GM23248 (cell line): ENCODE measurements around the gene MON2. TPM values are rescaled to one million over a fixed set of nuclear protein-coding genes. Genes with fewer than 3 reads are reported as not detected.

Experiments used
- DNase-seq: peaks from one replicate; pipeline ENCODE4 v3.0.0-alpha.2; 2015
- H2AFZ ChIP-seq: fragments of 200-600 bp; sonication (generic); 2 replicates; pipeline ENCODE4 v1.6.1; 2016; ENCODE audit warnings: antibody characterized with exemption
- H3F3A ChIP-seq: fragments of 200-600 bp; sonication (generic); 2 replicates; pipeline ENCODE4 v1.6.1; 2016; ENCODE audit warnings: mild to moderate bottlenecking, antibody characterized with exemption, mixed run types; ENCODE audit not compliant: insufficient read depth
- H3K27ac ChIP-seq: fragments of 200-600 bp; sonication (generic); 2 replicates; pipeline ENCODE4 v1.5.1; 2016; ENCODE audit warnings: mild to moderate bottlenecking
- H3K27me3 ChIP-seq: fragments of 200-600 bp; sonication (generic); replicated peaks from 2 replicates; pipeline ENCODE4 v1.6.1; 2016; ENCODE audit warnings: mild to moderate bottlenecking; ENCODE audit not compliant: insufficient read depth
- H3K36me3 ChIP-seq: fragments of 200-600 bp; sonication (generic); 2 replicates; pipeline ENCODE4 v1.6.1; 2016; ENCODE audit warnings: low read depth, mild to moderate bottlenecking
- H3K4me1 ChIP-seq: fragments of 200-600 bp; sonication (generic); 2 replicates; pipeline ENCODE4 v1.6.1; 2016; ENCODE audit warnings: mild to moderate bottlenecking; ENCODE audit not compliant: insufficient read depth
- H3K4me2 ChIP-seq: fragments of 200-600 bp; sonication (generic); one replicate; pipeline ENCODE4 v1.6.1; 2016; ENCODE audit warnings: mild to moderate bottlenecking; ENCODE audit not compliant: unreplicated experiment
- H3K4me3 ChIP-seq: fragments of 200-600 bp; sonication (generic); 2 replicates; pipeline ENCODE4 v1.5.1; 2016; ENCODE audit warnings: mild to moderate bottlenecking
- H3K79me2 ChIP-seq: fragments of 200-600 bp; sonication (generic); 2 replicates; pipeline ENCODE4 v1.6.1; 2016; ENCODE audit warnings: mild to moderate bottlenecking; ENCODE audit not compliant: insufficient read depth
- H3K9ac ChIP-seq: fragments of 200-600 bp; sonication (generic); 2 replicates; pipeline ENCODE4 v1.6.1; 2016; ENCODE audit warnings: mild to moderate bottlenecking
- H3K9me2 ChIP-seq: fragments of 200-600 bp; sonication (generic); 2 replicates; pipeline ENCODE4 v1.6.1; 2016; ENCODE audit warnings: mixed run types, mild to moderate bottlenecking, moderate library complexity; ENCODE audit not compliant: insufficient read depth
- H3K9me3 ChIP-seq: fragments of 200-600 bp; sonication (generic); one replicate; pipeline ENCODE4 v1.6.1; 2017; ENCODE audit warnings: low read depth
- H4K20me1 ChIP-seq: fragments of 200-600 bp; sonication (generic); 2 replicates; pipeline ENCODE4 v1.6.0; 2016; ENCODE audit not compliant: insufficient read depth
- EZH2 ChIP-seq: fragments of 200-600 bp; sonication (generic); IDR thresholded peaks from 2 replicates; pipeline ENCODE4 v1.6.1; 2018; ENCODE audit warnings: antibody characterized with exemption, mild to moderate bottlenecking; ENCODE audit not compliant: insufficient read depth, poor library complexity, severe bottlenecking
- EZH2phosphoT487 ChIP-seq: fragments of 200-600 bp; sonication (generic); IDR thresholded peaks from 2 replicates; pipeline ENCODE4 v1.6.1; 2018; ENCODE audit warnings: antibody characterized with exemption, moderate library complexity, mild to moderate bottlenecking, low read depth; ENCODE audit not compliant: insufficient read depth
- WGBS, 2 experiments: methylation state at CpG; one replicate each; pipeline ENCODE4 v1.1.6; 2015 to 2017; ENCODE audit warnings: low lambda C conversion rate in 2 of 2, low coverage in 1 of 2; ENCODE audit errors: missing lambda C conversion rate in 2 of 2; 5-methylcytosine and 5-hydroxymethylcytosine counted together
- in situ Hi-C: fragments of 300-500 bp; cut with MboI; formaldehyde crosslinking; loops from 2 replicates; pipeline ENCODE4 v1.15.0; 2020
- polyA plus RNA-seq: library from polyadenylated mRNA; unstranded; fragments of >200 nt; fragmentation: Nextera tagmentation; extraction: Ambion mirVana; gene quantifications from 2 replicates; pipeline ENCODE4 v1.2.1, GENCODE V29; 2016
- total RNA-seq: library from RNA; depleted of rRNA; stranded (reverse); fragments of >200 nt; shearing (Covaris generic); gene quantifications from 2 replicates; pipeline ENCODE4 v1.2.3, GENCODE V29; 2014

The MON2 gene
- total and polyA plus RNA-seq, 2 experiments from 2014 or later = 22.1 to 26.8 TPM

DNA sequence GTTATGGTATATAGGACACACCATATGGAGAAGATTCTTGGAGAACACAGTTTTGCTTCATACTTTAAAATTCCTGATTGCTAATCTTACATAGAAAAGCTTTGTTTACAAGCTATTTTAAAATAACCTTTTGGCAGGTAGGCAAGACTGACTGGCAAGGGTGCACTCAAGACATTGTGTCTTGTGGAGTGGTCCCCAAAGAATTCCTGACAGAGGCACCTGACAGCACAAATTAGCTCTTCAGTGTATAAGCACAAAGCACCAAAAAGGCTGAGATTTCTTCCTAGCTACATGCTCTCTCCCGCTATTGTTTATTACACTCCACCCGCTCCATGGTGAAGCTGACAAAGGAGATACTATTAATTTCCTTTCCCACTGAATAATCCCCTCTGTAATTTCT, 139.4 kb downstream of the MON2 start:
- Histone ChIP-seq H3K4me1 (peaks cover 49% of the 10 kb centered on the region), H4K20me1 (0 out of 2 replicates have a peak, but pooled peaks cover 6% of the 10 kb centered on the region), H3K27ac (peak overlapping the region; percentile 100), H3K4me2 (peak overlapping the region; percentile 99), H3K9me2 (no peaks in the 10 kb centered on the region), H3K9me3 (no peaks in the 10 kb centered on the region), H3K36me3 (peaks cover 25% of the 10 kb centered on the region), H3F3A (peaks cover 80% of the 10 kb centered on the region), H3K79me2 (peaks cover 95% of the 10 kb centered on the region), H3K27me3 (no peaks in the 10 kb centered on the region), H3K4me3 (peak overlapping the region; percentile 90), H2AFZ (no peak overlapping the region), H3K9ac (peak overlapping the region; percentile 100)
- TF ChIP-seq EZH2 (no peak), EZH2phosphoT487 (no peak)
- peak; percentile 29 for DNase-seq
- in situ Hi-C loops = no loop called here
- WGBS, 2 experiments = 94 to 97% methylated on average over 2 of the region's 2 CpGs

DNA sequence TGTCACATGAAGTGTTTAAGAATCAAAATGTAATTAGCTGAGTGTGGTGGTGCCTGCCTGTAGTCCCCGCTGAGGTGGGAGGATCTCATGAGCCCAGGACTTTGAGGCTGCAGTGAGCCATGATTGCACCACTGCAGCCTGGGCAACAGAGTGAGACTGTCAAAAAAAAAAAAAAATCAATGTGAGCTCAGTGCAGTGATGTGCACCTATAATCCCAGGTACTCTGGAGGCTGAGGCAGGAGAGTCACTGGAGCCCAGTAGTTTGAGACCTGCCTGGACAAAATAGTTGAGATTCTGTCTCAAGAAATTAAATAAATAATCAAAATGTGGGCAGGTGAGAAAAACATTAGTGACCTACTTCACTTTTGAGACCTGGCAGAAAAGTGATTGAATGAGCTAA, 140.0 kb downstream of the MON2 start:
- Histone ChIP-seq H3K4me3 (peak overlapping the region; percentile 90), H3K9me2 (no peaks in the 10 kb centered on the region), H4K20me1 (0 out of 2 replicates have a peak, but pooled peaks cover 6% of the 10 kb centered on the region), H3K27ac (peak overlapping the region; percentile 100), H3K79me2 (peaks cover 95% of the 10 kb centered on the region), H3K4me1 (peaks cover 42% of the 10 kb centered on the region), H3K9ac (peak overlapping the region; percentile 100; the same call in 1 of the 2 replicates), H3K4me2 (peak overlapping the region; percentile 99), H3K36me3 (peaks cover 25% of the 10 kb centered on the region), H3F3A (peaks cover 78% of the 10 kb centered on the region), H2AFZ (no peak overlapping the region), H3K9me3 (no peaks in the 10 kb centered on the region), H3K27me3 (no peaks in the 10 kb centered on the region)
- 92 to 100% methylated on average over 1 of the region's 1 CpG for WGBS, 2 experiments
- in situ Hi-C loops = no loop called here
- TF ChIP-seq EZH2 = no peak
- no peak for TF ChIP-seq EZH2phosphoT487
- peak; percentile 27 for DNase-seq

- no peak overlapping the region for H3K4me2 ChIP-seq
- peaks cover 87% of the 10 kb centered on the region for H3F3A ChIP-seq
- no peak for DNase-seq
- peaks cover 11% of the 10 kb centered on the region; the same call in 1 of the 2 replicates for H3K36me3 ChIP-seq
- H3K9me3 ChIP-seq = no peaks in the 10 kb centered on the region
- TF ChIP-seq EZH2 (no peak), EZH2phosphoT487 (no peak)
- H4K20me1 ChIP-seq = 0 out of 2 replicates have a peak, but pooled peaks cover 6% of the 10 kb centered on the region
- H2AFZ ChIP-seq = no peak overlapping the region
- in situ Hi-C loops = no loop called here
- no peaks in the 10 kb centered on the region for H3K27me3 ChIP-seq
- peaks cover 61% of the 10 kb centered on the region for H3K79me2 ChIP-seq
- no peak overlapping the region for H3K4me3 ChIP-seq
- H3K9ac ChIP-seq = no peak overlapping the region
- H3K4me1 ChIP-seq = peaks cover 14% of the 10 kb centered on the region
- WGBS, 2 experiments = 86 to 89% methylated on average over 1 of the region's 1 CpG
- no peaks in the 10 kb centered on the region for H3K9me2 ChIP-seq
- no peak overlapping the region for H3K27ac ChIP-seq
Measured at GRCh38 chr12:62613081-62613480, 146.5 kb downstream of the MON2 start.

DNA sequence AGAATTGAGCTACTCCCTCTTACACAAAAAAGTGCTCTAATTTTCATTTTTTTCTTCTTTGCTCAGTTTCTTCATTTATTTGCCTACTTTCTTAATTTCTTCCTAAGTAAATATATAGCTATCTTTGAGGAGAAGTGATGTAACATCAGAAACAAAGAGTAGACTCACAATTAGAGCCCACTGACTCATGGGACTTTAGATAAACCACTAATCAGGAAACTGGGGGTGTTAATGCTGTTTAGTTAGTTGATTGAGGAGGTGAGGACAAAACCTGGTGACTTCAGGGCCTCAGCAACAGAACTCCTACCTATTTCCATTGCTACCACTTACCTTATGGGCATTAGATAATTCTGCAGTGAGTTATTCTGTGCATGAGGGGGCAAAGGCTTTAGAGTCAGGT, 151.7 kb downstream of the MON2 start:
- Histone ChIP-seq H3K9me2 (no peaks in the 10 kb centered on the region), H3K79me2 (0 out of 2 replicates have a peak, but pooled peaks cover 10% of the 10 kb centered on the region), H2AFZ (no peak overlapping the region), H3K36me3 (peaks cover 9% of the 10 kb centered on the region; the same call in 1 of the 2 replicates), H3K9me3 (no peaks in the 10 kb centered on the region), H3K4me1 (no peaks in the 10 kb centered on the region), H3K4me2 (no peak overlapping the region), H3K4me3 (no peak overlapping the region), H3F3A (peaks cover 79% of the 10 kb centered on the region), H3K27ac (no peak overlapping the region), H4K20me1 (no peaks in the 10 kb centered on the region), H3K9ac (no peak overlapping the region), H3K27me3 (no peaks in the 10 kb centered on the region)
- in situ Hi-C loops = no loop called here
- TF ChIP-seq EZH2 (no peak), EZH2phosphoT487 (no peak)
- DNase-seq = no peak

DNA sequence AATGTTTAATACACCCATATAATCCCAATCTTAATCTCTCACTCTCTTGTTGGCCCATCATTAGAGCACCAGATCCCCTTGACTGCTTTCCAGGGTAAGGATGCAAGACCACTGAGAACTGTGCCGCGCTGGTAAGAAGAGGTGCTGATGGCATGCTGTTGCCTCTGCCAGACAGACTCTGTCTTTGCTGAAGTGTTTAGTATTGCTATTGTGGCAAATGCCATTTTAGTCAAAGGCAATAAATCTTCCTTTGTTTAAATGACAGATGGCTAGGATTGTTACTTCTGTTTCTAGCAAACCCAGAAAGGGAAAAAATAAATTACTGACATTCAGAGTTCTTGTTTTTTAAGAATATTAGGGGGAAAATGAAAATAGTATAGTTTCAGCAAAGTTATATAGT, 152.3 kb downstream of the MON2 start:
- Histone ChIP-seq H3K9ac (no peak overlapping the region), H3K4me1 (no peaks in the 10 kb centered on the region), H3K79me2 (0 out of 2 replicates have a peak, but pooled peaks cover 4% of the 10 kb centered on the region), H4K20me1 (no peaks in the 10 kb centered on the region), H3F3A (peaks cover 75% of the 10 kb centered on the region), H3K27me3 (no peaks in the 10 kb centered on the region), H3K4me2 (no peak overlapping the region), H3K27ac (no peak overlapping the region), H2AFZ (no peak overlapping the region), H3K36me3 (peaks cover 5% of the 10 kb centered on the region; the same call in 1 of the 2 replicates), H3K9me3 (no peaks in the 10 kb centered on the region), H3K9me2 (no peaks in the 10 kb centered on the region), H3K4me3 (no peak overlapping the region)
- TF ChIP-seq EZH2 (no peak), EZH2phosphoT487 (no peak)
- 91 to 100% methylated on average over 2 of the region's 2 CpGs for WGBS, 2 experiments
- in situ Hi-C loops = no loop called here
- DNase-seq = no peak
